GM11168 (cell line): ENCODE results near the gene PLD6.

ENCODE experiments used
- in situ Hi-C: fragments of 300-500 bp; cut with MboI; formaldehyde crosslinking; loops from one replicate; pipeline ENCODE4 v1.12.0; 2022; ENCODE audit warnings: low sequenced_read_pairs; ENCODE audit not compliant: unreplicated experiment

The PLD6 gene

DNA sequence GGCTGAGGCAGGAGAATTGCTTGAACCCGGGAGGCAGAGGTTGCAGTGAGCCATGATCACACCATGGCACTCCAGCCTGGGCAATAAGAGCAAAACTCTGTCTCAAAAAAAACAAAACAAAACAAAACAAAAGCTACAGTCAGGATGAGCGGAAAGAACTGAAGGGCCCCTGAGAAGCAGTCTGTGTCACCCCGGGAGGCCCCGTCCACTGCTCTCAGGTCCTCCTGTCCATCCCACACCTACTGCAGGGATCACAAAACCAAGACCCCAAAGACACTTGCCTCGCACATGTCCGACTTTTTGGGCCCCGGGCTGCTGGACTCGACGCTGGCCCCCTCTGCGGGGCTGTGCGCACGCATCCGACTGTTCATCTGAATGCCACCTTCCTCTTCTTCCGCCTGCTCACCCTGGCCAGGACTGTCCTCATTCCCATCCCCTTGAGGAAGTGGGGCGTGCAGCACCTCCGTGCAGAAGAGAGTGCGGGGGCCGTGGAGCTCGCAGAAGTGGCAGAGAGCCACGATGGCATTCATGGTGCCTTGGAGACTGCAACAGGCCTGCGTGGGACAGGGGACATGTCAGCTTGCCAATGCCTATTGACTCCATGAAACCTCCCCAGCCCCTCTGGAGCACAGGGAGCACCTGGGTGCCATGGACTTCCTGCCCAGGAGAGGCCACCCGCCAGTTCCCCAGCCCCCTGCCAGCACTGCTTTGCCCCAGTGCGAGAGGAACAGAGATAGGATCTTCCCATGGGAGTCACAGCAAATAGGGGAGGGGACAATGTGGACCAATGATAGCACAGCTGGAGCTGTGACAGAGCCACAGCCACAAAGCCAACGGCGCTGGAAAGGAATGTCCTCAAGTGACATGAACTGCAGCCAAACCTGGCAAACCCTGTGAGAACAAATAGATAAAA is 21.7 kb upstream of the PLD6 start:
- in situ Hi-C loops: no loop called here

DNA sequence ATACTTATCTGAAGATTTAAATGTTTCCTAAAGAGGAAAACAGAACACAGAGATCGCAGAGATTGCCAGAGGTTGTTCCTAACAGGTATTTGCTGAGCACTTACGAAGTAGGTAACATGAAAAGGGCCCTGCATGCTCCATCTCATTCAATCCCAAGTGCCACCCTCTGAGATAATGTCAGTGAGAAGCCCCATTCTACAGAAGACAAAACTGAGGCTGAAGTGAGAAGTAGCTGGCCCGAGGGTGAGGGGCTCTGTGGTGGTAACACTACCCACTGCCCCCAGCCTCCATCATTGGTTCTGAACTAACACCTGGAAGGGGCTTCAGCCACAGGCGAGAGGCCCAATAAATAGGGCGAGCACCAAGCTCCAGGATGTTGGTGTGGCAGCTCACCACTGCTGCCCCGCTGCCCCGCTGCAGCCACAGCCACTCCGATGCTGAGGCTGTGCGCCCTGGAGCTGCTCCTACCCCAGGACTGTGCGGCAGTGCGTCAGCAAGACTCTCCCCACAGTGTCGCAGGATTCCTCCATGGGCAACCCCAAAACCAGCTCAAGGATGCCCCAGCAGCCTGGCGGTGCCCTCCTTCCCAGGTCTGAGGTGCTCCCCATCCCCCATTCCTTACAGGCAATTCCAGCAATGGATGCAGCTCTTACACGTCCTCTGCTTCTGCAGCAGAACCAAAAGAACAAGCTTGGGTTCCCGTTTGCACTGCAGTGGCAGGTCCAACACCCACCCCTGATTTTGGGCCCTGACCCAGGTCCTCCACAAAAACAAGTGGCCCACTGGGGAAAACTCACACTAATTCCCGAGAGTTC is 20.5 kb upstream of the PLD6 start:
- in situ Hi-C loops: no loop called here

DNA sequence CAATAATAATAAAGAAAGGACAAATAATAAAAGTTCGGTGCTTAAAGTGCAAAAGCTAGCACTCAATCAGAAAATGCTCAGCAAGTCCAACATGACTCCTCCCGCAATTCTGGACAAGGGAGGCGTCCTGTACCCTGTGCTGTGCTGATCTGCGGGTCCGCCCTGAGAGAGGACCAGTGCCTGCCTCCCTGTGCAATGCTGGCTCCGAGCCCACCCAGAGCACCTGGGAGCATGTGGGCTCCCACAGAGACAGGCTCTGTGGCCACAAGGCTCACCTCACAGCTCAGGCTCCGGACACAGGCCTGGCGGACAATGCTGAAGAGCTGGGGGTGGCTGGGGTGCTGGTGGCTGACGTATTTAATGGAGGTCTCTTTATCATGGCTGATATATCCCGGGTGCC is 19.8 kb upstream of the PLD6 start:
- in situ Hi-C loops: no loop called here

DNA sequence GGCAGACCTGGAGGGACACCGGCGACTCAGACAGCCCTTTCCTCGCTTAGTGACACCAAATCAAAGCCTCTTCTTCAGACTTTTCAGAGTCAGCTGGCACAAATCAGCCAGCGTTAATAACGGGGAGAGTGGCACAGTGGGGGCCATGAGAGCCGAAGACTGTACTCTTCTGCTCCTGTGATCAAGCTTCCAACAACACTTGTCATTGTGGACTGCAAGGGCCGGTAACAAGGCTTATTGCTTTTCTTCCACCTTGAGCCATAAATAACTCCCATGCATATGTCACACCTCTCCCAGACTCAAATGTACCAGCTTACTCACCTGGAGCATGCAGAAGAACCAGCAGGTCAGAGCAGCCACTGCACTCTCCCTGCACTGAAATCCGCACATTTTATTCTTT is 18.0 kb upstream of the PLD6 start:
- in situ Hi-C loops: no loop called here

DNA sequence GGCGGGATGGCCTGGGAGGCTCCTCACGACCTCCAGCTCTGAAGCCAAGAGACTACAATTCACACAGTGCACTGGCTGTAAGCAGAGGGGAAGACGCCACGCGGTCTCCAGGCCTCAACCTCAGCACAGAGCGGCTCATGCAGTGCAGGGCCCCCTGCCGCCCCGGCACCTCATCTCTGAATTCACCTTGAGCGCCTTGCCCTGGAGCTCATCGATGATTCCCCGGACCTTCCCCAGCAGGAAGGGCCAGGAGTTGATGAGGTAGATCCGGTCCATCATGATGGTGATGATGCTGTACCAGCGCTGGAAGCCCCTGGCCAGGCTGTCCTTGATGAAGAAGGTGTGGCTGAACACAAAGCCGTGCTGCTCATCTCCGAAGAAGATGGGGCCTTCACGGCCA is 17.6 kb upstream of the PLD6 start:
- in situ Hi-C loops: no loop called here

DNA sequence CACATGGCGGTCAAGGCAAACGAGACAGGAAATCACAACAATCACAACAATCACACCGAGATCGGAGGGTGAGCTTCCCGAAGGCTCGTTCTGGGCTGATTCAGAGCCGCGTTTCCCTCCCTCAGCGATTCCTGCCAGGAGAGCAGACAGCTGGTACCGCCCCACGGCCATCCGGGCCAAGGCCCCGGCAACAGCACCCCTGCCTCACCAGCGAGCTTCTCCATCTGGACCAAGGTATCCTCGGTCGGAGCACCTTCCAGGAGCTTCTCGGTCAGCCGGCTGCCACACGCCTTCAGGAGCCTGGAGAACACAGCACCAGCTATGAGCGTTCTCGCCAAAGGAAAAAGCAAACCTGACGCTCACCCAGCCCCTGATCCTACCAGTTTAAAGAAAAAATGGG is 15.2 kb upstream of the PLD6 start:
- in situ Hi-C loops: no loop called here

DNA sequence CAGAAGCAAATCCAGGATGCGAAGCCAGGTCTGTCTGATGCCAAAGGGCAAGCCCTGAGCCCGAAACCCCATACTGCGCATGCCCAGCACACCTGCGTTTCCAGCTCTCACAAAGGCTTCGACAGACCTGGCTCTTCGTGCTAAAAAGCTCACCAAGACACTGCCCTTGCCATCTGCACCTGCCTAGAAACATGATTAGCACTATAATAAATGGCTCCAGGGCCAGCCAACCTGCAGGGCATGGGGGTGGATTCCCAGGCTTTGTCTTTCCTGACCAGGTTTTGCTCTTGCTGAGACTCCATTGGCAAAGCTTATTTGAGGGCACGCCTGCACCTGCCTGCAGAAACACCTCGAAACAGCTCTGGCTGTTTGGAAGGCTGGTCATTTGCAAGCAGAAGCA is 14.4 kb upstream of the PLD6 start:
- in situ Hi-C loops: no loop called here

DNA sequence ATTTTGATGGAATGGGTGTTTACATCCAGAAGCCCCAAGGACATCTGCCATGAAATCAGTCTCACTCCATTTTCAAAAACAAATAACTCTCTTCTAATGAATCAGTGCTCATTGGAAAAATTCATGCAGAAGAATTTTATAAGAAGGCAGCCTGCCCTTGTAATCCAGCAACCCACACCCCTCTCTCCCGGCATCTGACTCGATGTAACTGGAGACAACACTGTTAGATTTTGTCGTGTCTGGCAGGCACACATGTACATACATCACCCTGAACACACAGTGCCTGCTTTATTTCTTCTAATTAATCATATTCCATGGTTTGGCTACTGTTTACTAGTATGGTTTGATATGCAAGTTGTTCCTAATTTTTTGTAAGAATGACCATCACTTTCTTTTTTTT is 11.9 kb upstream of the PLD6 start:
- in situ Hi-C loops: no loop called here

DNA sequence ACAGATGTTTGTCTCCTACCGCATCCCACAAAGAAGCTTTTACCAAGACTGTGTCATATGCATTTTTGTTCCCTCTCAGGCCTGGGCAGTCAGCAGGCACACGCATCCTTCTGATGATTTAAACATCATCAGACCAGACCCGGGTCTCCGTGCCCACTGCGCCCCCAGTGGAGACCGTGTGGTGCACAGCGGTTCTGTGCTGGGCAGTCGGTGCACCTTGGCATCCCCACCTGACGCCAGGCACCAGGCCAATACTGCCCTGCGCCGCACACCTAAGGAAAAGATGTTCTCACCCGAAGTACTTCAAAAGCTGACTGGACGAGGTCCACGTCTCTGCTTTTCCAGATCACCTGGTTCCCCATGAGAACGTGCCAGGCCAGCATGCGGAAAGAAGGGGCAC is 10.6 kb upstream of the PLD6 start:
- in situ Hi-C loops: no loop called here

DNA sequence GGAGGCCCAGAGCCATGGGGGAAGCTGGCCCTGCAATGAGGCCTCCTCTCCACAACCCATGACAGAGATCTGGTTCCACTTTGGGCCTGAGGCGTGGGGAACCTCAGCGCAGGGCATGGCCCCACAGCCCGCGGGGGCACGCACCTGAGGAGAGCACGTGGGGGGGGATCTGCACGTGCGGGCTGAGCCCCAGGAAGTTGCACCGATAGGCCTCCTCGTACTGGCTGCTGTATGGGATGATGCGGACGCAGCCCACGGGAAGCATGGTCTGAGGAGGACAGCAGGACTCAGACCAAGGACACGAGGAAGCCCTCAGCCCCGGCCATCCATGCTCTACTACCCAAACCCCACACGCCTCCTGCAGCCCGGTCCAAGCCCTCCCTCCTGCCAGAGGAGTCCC is 10.1 kb upstream of the PLD6 start:
- in situ Hi-C loops: no loop called here

DNA sequence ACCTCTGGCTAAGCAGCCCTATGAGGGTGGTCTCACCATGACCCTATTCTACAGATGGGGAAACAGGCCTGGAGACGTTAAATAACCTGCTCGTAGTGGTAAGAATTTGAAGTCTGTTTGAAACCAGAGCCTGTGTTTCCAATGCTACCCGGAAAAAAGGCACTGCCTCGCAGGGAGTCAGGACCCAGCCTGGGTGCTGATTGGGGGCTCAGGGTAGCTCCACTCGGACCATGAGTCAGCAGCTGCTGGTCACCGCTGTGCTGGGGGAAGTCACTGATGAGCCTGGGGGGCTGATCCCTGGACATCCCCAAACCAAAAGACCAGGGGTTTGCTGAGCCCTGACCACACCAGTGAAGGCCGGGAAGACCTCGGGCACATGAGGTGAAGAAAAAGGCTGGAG is 9.4 kb upstream of the PLD6 start:
- in situ Hi-C loops: no loop called here

DNA sequence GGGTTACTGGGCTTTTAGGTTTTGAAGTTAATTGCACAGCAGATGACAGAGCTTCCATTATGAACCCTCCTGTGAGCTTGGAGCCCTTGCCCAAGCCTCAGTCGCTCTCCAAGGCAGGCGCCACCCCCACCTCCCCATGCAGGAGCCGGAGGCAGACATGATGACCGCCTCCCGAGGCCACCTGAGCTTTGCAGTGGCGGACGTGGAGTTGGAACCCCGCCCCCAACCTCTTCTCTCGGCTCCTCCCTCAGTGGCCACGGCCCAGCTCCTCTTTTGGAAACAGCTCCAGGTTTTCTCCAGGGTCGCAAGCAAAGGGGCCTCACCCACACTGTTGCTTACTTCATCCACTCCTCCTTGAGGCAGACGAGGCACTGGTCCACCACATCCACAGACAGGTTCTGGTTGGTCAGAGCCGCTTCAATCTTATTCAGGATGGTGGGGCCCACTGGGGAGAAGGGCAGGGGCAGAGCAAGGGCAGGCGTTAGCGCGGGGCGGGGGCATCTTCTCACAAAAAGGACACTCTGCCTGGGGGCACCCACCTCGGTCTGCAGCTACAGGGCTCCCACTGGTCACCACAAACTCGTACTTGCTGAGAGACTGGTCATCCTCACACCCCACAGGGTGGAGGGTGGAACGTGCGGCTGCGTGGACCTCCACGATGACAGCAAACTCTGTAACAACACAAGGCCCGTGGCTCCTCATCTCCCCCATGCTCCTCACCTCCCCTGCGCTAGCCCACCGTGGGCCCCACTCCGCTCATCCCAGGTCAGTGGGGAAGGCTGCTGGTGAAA is 8.7 kb upstream of the PLD6 start:
- in situ Hi-C loops: no loop called here

DNA sequence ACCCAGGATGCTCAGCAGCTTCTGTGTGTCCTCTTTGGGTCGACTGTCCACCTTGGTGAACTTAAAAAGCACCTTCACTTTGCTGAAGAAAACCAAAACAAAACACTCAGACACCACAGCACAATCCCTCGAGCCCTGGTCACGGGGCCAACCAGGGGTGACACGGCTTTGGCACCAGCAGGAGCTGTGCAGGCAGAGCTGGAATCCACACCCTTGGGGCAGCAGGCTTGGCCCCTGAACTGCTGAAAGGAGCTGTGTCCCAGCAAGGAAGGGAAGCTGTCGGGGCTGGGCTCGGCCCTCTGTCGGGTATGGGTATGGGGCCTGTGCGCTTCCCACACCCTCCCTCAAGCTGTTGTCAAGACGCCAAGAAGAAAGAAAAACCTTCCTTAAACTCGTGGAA is 7.6 kb upstream of the PLD6 start:
- in situ Hi-C loops: no loop called here

DNA sequence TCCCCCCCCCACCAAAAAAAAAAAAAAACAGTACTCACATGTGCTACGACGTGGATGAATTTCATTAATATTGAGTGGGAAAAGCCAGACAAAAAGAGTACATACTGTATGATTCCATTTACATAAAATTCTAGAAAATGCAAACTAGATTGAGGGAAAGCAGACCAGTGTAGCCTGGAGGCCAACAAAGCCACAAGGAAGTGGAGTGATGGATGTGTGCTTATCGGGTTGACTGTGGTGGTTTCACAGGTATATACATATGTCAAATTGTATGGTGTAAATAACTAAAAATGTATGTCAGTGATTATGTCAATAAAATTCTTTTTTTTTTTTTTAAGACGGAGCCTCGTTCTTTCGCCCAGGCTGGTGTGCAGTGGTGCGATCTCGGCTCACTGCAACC is 1.9 kb upstream of the PLD6 start:
- in situ Hi-C loops: no loop called here

DNA sequence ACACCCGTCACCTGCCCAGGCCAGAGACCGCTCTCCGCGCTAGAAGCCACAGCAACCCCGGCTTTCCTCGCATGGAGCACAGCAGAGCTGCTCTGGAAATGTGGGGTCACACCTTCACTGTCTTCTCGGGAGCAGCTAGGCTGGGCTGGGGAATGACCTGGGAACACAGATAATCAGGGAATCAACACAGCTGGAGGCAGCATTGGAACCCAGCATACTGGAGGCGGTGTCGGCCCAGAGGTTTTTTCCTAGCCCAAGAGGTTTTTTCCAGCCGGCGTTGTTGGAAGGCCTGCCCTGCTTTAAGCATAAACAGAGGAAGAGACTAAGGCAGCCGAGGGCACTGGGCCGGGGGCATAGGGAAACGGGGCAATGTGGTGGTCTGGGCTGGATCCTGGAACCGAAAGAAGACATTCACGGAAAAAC is 791 bp upstream of the PLD6 start:
- in situ Hi-C loops: no loop called here

DNA sequence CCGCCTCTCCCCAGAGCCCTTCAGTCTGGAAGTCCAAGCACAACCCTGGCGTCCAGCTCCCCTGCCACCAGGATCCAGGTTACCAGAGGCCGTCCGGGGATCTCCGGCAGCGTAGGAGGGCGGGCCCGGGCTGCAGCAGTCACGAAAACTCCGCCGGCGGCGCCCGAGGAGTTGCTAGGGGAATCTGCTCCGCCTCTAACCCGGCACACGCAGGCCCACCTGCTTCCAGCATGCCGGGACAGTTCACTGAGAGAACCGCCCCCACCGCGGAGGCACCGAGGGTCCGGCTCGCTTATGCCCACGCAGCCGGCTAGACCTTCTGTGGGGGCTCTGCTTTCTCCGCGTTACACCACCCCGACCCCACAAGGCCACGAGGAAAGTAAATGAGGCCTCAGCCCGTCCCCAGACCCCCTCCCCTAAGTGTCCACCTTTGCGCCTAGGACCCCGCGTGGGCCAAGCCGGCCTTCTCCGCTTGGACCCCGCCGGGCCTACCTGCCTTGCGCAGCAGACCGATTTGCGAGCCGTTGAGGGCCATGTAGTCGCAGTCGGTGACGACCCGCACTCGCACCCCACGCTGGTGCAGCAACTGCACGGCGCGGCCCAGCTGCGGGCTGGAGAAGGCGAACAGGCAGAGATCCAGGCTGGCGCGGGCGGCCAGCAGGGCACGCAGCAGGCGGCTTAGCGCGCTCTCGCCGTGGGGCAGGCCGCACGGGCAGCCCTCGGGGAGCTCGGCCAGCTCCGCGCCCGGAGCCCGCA is 587 bp downstream of the PLD6 start:
- in situ Hi-C loops: no loop called here

DNA sequence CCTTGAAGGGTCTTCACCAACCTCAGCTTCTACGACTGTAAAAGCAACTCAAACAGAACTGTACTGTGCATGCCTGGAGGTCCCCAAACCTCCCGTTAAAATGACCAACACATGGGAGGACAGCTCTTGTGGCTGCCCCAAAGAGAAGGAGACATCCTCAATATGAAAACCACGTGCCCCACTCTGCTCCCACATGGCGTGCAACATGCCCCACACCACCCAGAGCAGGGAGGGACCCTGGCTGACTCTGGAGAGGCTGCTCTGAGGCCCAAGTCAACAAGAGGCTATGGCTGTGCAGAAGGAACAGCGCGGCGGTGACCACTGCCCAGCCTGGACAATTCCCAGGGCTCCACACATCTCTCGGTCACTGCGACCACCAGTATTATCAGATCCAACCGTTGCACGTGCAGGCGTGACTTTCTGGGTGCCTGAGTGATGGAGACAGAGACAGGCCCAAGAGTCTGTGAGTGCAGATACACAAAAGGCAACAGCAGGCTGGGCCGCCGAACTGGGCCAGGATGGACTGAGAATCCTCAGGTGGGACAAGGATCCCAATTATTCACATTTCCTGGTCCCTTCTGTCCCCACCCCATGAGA is 1.4 kb downstream of the PLD6 start:
- in situ Hi-C loops: no loop called here

DNA sequence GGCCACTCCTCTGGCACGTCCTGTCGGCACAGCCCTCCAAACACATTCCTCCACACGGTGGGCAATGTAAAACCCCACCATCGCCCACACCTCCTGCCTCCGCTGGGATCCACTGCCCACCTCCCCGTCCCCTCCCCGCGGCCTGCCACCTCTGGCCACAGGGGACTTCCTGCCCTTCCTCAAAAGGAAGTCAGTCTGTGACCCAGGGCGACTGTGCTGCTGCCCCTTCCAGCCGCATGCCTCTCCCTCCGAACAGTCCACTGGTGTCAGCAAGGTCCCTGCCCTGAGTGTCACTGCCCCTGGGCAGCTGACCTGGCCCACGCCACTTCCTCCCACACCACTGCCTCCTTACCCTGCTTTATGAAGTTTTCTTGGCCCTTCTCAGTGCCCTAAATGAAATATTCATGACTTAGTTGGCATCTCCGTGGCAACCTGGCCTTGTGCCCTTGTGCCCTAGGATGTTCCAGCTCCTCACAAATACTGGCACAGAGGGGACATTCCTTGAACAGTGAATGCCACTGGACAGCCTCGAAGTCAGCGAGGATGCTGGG is 2.0 kb downstream of the PLD6 start:
- in situ Hi-C loops: no loop called here

DNA sequence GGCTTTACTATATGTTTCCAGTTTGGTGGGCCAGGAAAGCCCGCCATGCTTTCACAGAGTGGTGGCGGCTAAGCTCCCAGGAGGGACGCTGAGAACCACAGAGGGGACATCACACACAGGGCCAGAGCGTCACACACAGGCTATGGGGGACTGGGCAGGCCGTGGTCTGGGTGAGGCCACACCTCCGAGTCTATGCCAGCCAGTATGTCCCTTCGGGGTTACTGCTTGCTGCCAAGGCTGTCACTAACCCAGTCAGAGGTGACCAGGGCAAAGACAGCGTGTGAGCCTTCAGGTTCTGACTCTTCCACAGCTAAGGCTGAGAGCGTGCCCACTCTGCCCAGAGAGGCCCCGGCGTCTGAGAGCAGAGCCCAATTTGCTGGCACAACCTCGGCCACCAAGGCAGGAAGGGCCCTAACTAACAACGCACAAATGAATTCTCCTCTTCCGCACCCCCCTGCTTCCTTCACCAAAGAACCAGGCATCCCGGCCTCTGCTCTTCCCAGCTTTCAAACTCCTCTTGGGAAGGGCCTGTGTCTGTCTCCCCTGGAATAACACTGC is 2.9 kb downstream of the PLD6 start:
- in situ Hi-C loops: no loop called here
